Neuronal stem cell (in vitro differentiated cells): ENCODE data around the gene EXOC3.

ENCODE experiments used
- DNase-seq: peaks from one replicate; pipeline ENCODE4 v3.0.0-alpha.2; 2013; ENCODE audit warnings: low spot score
- H2AFZ ChIP-seq: one replicate; pipeline ENCODE4 v1.6.1; 2013; ENCODE audit warnings: mild to moderate bottlenecking, low read length, inconsistent platforms
- H2AK5ac ChIP-seq: 2 replicates; pipeline ENCODE4 v1.6.1; 2013; ENCODE audit warnings: low read depth, mild to moderate bottlenecking, inconsistent platforms, low read length, moderate library complexity, mixed read lengths
- H2BK120ac ChIP-seq: 2 replicates; pipeline ENCODE4 v1.6.1; 2013; ENCODE audit warnings: low read depth, mild to moderate bottlenecking, inconsistent platforms, low read length, moderate library complexity, mixed read lengths
- H2BK12ac ChIP-seq: one replicate; pipeline ENCODE4 v1.6.1; 2013; ENCODE audit warnings: low read length, inconsistent platforms
- H2BK15ac ChIP-seq: 2 replicates; pipeline ENCODE4 v1.6.1; 2013; ENCODE audit warnings: mild to moderate bottlenecking, low read length, inconsistent platforms, mixed read lengths
- H2BK5ac ChIP-seq: one replicate; pipeline ENCODE4 v1.6.1; 2013; ENCODE audit warnings: inconsistent platforms, mild to moderate bottlenecking, low read length, moderate library complexity
- H3K14ac ChIP-seq: one replicate; pipeline ENCODE4 v1.6.1; 2013; ENCODE audit warnings: low read length, inconsistent platforms
- H3K18ac ChIP-seq: 2 replicates; pipeline ENCODE4 v1.6.1; 2013; ENCODE audit warnings: low read length, inconsistent platforms
- H3K23ac ChIP-seq: 2 replicates; pipeline ENCODE4 v1.6.1; 2013; ENCODE audit warnings: low read depth, mild to moderate bottlenecking, mixed read lengths, low read length, inconsistent platforms; ENCODE audit not compliant: poor library complexity
- H3K27ac ChIP-seq: replicated peaks from 3 replicates; pipeline ENCODE4 v1.5.1; 2013; ENCODE audit warnings: low read length, inconsistent platforms
- H3K27me3 ChIP-seq, 3 experiments: 2 replicates each; pipeline ENCODE4 v1.6.1; 2013; ENCODE audit warnings: low read length in 3 of 3, mild to moderate bottlenecking in 2 of 3, inconsistent platforms in 1 of 3, low read depth in 1 of 3, mixed read lengths in 1 of 3, moderate library complexity in 1 of 3; ENCODE audit not compliant: control insufficient read depth in 3 of 3, insufficient read depth in 3 of 3
- H3K36me3 ChIP-seq, 2 donors: replicated peaks in 1 of 2; 2 replicates each; pipeline ENCODE4 v1.6.1; 2013; ENCODE audit warnings: low read length in 2 of 2; ENCODE audit not compliant: control insufficient read depth in 2 of 2, insufficient read depth in 2 of 2
- H3K4ac ChIP-seq: 2 replicates; pipeline ENCODE4 v1.6.1; 2013; ENCODE audit warnings: inconsistent platforms, mild to moderate bottlenecking, low read length, moderate library complexity
- H3K4me1 ChIP-seq, 2 donors: 1 replicate in 1 of 2; 2 replicates in 1 of 2; pipeline ENCODE4 v1.6.1; 2013; ENCODE audit warnings: low read length in 2 of 2, low read depth in 1 of 2; ENCODE audit not compliant: control insufficient read depth in 2 of 2, insufficient read depth in 1 of 2
- H3K4me2 ChIP-seq: one replicate; pipeline ENCODE4 v1.6.1; 2013; ENCODE audit warnings: mild to moderate bottlenecking, low read length, inconsistent platforms; ENCODE audit not compliant: insufficient read depth, poor library complexity, severe bottlenecking
- H3K4me3 ChIP-seq, 2 donors: 2 replicates each; pipeline ENCODE4 v1.5.1; 2013; ENCODE audit warnings: low read length in 2 of 2, mild to moderate bottlenecking in 2 of 2, inconsistent platforms in 1 of 2, moderate library complexity in 1 of 2
- H3K79me1 ChIP-seq: one replicate; pipeline ENCODE4 v1.6.1; 2013; ENCODE audit warnings: low read depth, mild to moderate bottlenecking, inconsistent platforms, low read length, moderate library complexity
- H3K9ac ChIP-seq: one replicate; pipeline ENCODE4 v1.6.1; 2013; ENCODE audit warnings: mild to moderate bottlenecking, low read depth, low read length, inconsistent platforms; ENCODE audit not compliant: poor library complexity
- H3K9me3 ChIP-seq, 2 donors: replicated peaks in 1 of 2; 2 replicates each; pipeline versions ENCODE3 to v1.6.1; 2013; ENCODE audit warnings: low read length in 2 of 2, mild to moderate bottlenecking in 2 of 2, inconsistent platforms in 1 of 2, low read depth in 1 of 2, mixed read lengths in 1 of 2, moderate library complexity in 1 of 2; ENCODE audit not compliant: control insufficient read depth in 2 of 2, insufficient read depth in 1 of 2
- H4K8ac ChIP-seq: one replicate; pipeline ENCODE4 v1.6.1; 2013; ENCODE audit warnings: low read depth, mild to moderate bottlenecking, inconsistent platforms, low read length, moderate library complexity
- H4K91ac ChIP-seq: one replicate; pipeline ENCODE4 v1.6.1; 2013; ENCODE audit warnings: low read length, low read depth, mild to moderate bottlenecking, inconsistent platforms; ENCODE audit not compliant: poor library complexity
- WGBS, 2 donors: extraction: QIAGEN DNeasy Blood & Tissue Kit; methylation state at CpG; one replicate each; pipeline ENCODE4 v1.1.7; 2013; ENCODE audit warnings: missing lambda C conversion rate in 2 of 2, mixed read lengths in 1 of 2; ENCODE audit not compliant: insufficient read length in 2 of 2, insufficient replicate concordance in 1 of 2; ENCODE audit errors: extremely low coverage in 2 of 2; 5-methylcytosine and 5-hydroxymethylcytosine counted together

Gene EXOC3

DNA sequence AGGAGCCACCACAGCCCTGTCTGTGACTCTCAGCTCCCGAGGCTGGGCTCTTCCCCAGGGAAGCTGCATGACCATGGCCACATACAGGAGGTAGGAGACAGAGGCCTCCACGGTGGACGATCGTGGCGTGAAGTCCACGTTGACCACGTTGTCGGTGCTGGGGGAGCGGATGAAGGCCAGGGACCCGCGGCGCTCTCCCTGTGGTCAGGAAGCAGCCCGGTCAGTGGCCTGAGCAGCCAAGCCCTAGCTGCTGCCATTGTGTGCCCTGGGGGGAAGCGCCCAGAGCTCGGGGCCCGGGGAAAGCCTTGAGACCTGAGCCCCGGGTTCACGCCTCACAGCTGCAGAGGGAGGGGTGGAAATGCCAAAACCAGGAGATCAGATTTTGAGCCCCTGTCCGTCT, 34.3 kb downstream of the EXOC3 start:
- H3K4ac ChIP-seq: no peak overlapping the region
- H3K79me1 ChIP-seq: peaks cover 6% of the 10 kb centered on the region
- H3K4me2 ChIP-seq: no peak overlapping the region
- H2BK120ac ChIP-seq: no peak overlapping the region
- no peaks in the 10 kb centered on the region for H3K9me3 ChIP-seq
- no peaks in the 10 kb centered on the region for H3K36me3 ChIP-seq
- H3K27me3 ChIP-seq: peaks cover 0 to 33% (median 8%) of the 10 kb centered on the region in 3 experiments
- H2BK12ac ChIP-seq: no peak overlapping the region
- H2BK5ac ChIP-seq: no peak overlapping the region
- no peak overlapping the region for H3K14ac ChIP-seq
- peaks cover 4 to 5% of the 10 kb centered on the region in 2 donors for H3K4me1 ChIP-seq
- H2AFZ ChIP-seq: no peak overlapping the region
- no peak overlapping the region for H4K8ac ChIP-seq
- WGBS, 2 donors: no CpG with 5 or more reads among the region's 19 CpGs
- H3K4me3 ChIP-seq: no peak overlapping the region
- no peak overlapping the region for H2BK15ac ChIP-seq
- H3K27ac ChIP-seq: no peak overlapping the region
- no peak overlapping the region for H3K18ac ChIP-seq
- peak overlapping the region; percentile 85 for H3K23ac ChIP-seq
- no peak overlapping the region for H4K91ac ChIP-seq
- no peak overlapping the region for H3K9ac ChIP-seq
- no peak for DNase-seq
- H2AK5ac ChIP-seq: no peak overlapping the region

DNA sequence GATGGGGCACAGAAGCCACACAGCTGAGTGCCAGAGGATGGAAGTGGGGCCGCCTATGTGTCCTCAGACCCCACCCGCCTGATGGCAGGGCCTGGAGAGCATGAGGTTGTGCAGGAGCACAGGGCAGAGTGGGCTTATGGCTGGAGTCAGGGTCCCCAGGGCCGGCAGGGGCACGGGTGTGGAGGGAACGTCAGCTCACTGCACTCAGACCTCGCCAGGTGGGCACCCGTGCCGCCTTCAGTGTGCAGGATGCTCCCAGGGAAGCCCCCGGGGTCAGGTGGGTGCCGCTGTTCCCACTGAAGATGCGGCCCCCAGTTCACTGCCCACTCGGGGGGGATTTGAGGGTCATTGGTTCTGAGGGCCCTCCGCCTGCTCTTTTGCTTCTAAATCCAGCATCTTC, 34.9 kb downstream of the EXOC3 start:
- no peak for DNase-seq

DNA sequence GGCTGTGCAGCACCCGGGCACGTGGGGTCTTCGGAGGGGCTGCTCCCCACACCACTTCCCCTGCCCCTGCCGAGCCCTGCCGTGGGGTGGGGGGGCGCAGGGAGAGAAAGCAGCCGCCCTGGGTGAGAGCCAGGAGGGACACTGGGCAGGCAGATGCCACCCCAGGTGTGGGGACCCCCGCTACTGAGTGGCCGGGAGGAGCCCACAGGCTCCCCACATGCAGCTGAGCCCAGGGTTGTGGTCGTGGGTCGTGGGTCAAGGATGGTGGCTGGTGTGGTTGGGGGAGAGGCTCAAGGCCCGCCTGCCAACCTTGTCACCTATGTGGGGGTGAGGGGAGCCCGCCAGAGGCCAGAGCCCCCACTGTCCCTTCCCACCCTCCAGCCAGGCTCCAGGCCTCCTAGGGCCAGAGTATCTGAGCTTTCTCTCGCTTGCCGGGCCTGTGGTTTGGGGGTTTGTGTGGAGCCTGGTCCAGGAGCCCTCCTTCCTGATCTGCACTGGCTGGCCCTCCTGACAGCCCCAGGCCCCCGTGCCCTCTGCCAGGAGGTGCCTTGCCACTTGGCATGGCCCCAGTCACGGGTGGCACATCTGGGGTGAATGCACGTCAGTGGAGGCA, 35.5 kb downstream of the EXOC3 start:
- H2BK12ac ChIP-seq: no peak overlapping the region
- no peak overlapping the region for H3K9ac ChIP-seq
- peaks cover 0 to 33% (median 8%) of the 10 kb centered on the region in 3 experiments for H3K27me3 ChIP-seq
- H2BK120ac ChIP-seq: no peak overlapping the region
- H3K27ac ChIP-seq: no peak overlapping the region
- no peak overlapping the region for H2AK5ac ChIP-seq
- H3K4me1 ChIP-seq: peaks cover 4 to 5% of the 10 kb centered on the region in 2 donors
- no peak overlapping the region for H2BK15ac ChIP-seq
- H3K4me3 ChIP-seq: no peak overlapping the region
- peak overlapping the region; percentile 8 for H3K14ac ChIP-seq
- H3K79me1 ChIP-seq: peaks cover 5% of the 10 kb centered on the region
- no peak overlapping the region for H3K18ac ChIP-seq
- H3K23ac ChIP-seq: no peak overlapping the region
- no peak overlapping the region for H2AFZ ChIP-seq
- H2BK5ac ChIP-seq: no peak overlapping the region
- DNase-seq: no peak
- no peak overlapping the region for H4K8ac ChIP-seq
- H3K36me3 ChIP-seq: no peaks in the 10 kb centered on the region
- WGBS, 2 donors: no CpG with 5 or more reads among the region's 18 CpGs
- H3K4ac ChIP-seq: no peak overlapping the region
- H4K91ac ChIP-seq: no peak overlapping the region
- H3K9me3 ChIP-seq: no peaks in the 10 kb centered on the region
- no peak overlapping the region for H3K4me2 ChIP-seq

More for the DNA sequence above, 34.9 kb downstream of the EXOC3 start:
- Histone ChIP-seq H3K4ac (no peak overlapping the region), H3K18ac (no peak overlapping the region), H2BK12ac (no peak overlapping the region), H3K27me3 (peaks cover 0 to 33% (median 8%) of the 10 kb centered on the region in 3 experiments), H3K4me3 (no peak overlapping the region), H3K9ac (peak overlapping the region; percentile 21), H3K4me1 (peaks cover 4 to 5% of the 10 kb centered on the region in 2 donors), H3K79me1 (peaks cover 2% of the 10 kb centered on the region), H4K8ac (no peak overlapping the region), H4K91ac (no peak overlapping the region), H3K36me3 (no peaks in the 10 kb centered on the region), H2AFZ (no peak overlapping the region), H2BK5ac (no peak overlapping the region), H3K9me3 (no peaks in the 10 kb centered on the region), H3K27ac (no peak overlapping the region), H2AK5ac (no peak overlapping the region), H3K23ac (no peak overlapping the region), H2BK120ac (no peak overlapping the region), H3K14ac (peak overlapping the region; percentile 71), H3K4me2 (no peak overlapping the region), H2BK15ac (no peak overlapping the region)
- no CpG with 5 or more reads among the region's 13 CpGs for WGBS, 2 donors

DNA sequence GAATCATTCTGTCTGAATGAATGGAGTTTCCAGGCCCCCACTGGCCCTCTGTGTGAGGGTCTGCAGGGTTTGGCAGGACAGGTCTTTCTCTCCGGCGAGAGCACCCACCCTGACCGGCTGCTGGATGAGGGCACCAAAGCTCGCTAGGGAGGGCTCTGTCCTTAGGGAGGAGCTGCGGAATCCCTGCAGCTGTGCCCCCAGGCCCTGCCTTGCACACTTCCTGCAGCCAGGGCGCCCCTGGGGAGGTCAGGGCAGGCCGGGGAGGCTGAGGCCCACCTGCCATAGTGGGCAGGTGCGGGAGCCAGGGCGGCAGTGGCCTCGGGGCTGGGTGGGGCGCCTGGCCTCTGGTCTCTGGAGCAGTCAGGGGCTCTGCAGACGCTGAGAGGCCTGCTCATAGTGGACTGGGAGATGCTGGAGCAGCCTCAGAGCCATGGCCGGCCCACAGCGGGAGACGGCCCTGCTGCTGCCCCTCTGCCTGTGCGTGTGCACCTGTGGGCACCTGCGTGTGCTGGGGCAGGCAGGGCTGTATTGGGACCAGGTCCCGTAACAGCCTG, 36.1 kb downstream of the EXOC3 start:
- H3K9me3 ChIP-seq: no peaks in the 10 kb centered on the region
- no peak overlapping the region for H4K91ac ChIP-seq
- H3K36me3 ChIP-seq: no peaks in the 10 kb centered on the region
- H2AFZ ChIP-seq: no peak overlapping the region
- no peak overlapping the region for H3K4me2 ChIP-seq
- H3K4ac ChIP-seq: no peak overlapping the region
- no peak overlapping the region for H3K14ac ChIP-seq
- H3K4me1 ChIP-seq: peaks cover 4 to 5% of the 10 kb centered on the region in 2 donors
- H3K27ac ChIP-seq: no peak overlapping the region
- no peak for DNase-seq
- H3K79me1 ChIP-seq: peaks cover 5% of the 10 kb centered on the region
- no CpG with 5 or more reads among the region's 18 CpGs for whole genome bisulfite sequencing, 2 donors
- no peak overlapping the region for H4K8ac ChIP-seq
- no peak overlapping the region for H2BK5ac ChIP-seq
- peak overlapping the region; percentile 77 for H3K9ac ChIP-seq
- no peak overlapping the region for H2AK5ac ChIP-seq
- no peak overlapping the region for H2BK12ac ChIP-seq
- H3K4me3 ChIP-seq: no peak overlapping the region
- no peak overlapping the region for H3K23ac ChIP-seq
- peaks cover 0 to 27% (median 8%) of the 10 kb centered on the region in 3 experiments for H3K27me3 ChIP-seq
- H2BK15ac ChIP-seq: no peak overlapping the region
- no peak overlapping the region for H3K18ac ChIP-seq
- no peak overlapping the region for H2BK120ac ChIP-seq
